HG02678 (cell line): ENCODE measurements around the gene B4GALNT1.
A peak's percentile ranks its signal among the peaks of the same experiment; 100 is the strongest.
"Not testable (repeated sequence)": the region's sequence is repeated elsewhere in the genome, so short reads cannot be mapped to it uniquely, and the experiment has no call there.

Experiments used
- ATAC-seq: cut with Tn5 transposase; IDR thresholded peaks from one replicate; pipeline ENCODE4 v1.9.1; 2021; ENCODE audit warnings: mild to moderate bottlenecking, moderate library complexity; ENCODE audit not compliant: unreplicated experiment

The B4GALNT1 gene

GRCh38 chr12:57632958-57633840, at the start of gene B4GALNT1:
Gene B4GALNT1, minus strand, starts transcription at chr12:57633201. Its CDS starts 1,069 bp downstream, at chr12:57632132.
- ATAC-seq, result peak; percentile 78

- ATAC-seq, result no peak
Observed at GRCh38 chr12:57679697-57680096, 46.7 kb upstream of the B4GALNT1 start.

GRCh38 chr12:57677947-57678346, 44.9 kb upstream of the B4GALNT1 start:
- ATAC-seq, result not testable (repeated sequence)

- no peak for ATAC-seq
Observed at GRCh38 chr12:57674691-57675090, 41.7 kb upstream of the B4GALNT1 start.

- ATAC-seq, result no peak
Observed at GRCh38 chr12:57672801-57673200, 39.8 kb upstream of the B4GALNT1 start.

GRCh38 chr12:57671811-57672210, 38.8 kb upstream of the B4GALNT1 start:
- ATAC-seq, result not testable (repeated sequence)

GRCh38 chr12:57669691-57670090, 36.7 kb upstream of the B4GALNT1 start:
- not testable (repeated sequence) for ATAC-seq

GRCh38 chr12:57666897-57667296, 33.9 kb upstream of the B4GALNT1 start:
- ATAC-seq, result no peak

- ATAC-seq, result not testable (repeated sequence)
Observed at GRCh38 chr12:57665066-57665820, 32.2 kb upstream of the B4GALNT1 start.

- no peak for ATAC-seq
Observed at GRCh38 chr12:57661376-57661775, 28.4 kb upstream of the B4GALNT1 start.

- ATAC-seq, result no peak
Observed at GRCh38 chr12:57658890-57659289, 25.9 kb upstream of the B4GALNT1 start.

- ATAC-seq, result no peak
Observed at GRCh38 chr12:57657744-57658143, 24.7 kb upstream of the B4GALNT1 start.

GRCh38 chr12:57656408-57656807, 23.4 kb upstream of the B4GALNT1 start:
- not testable (repeated sequence) for ATAC-seq

GRCh38 chr12:57655541-57656240, 22.7 kb upstream of the B4GALNT1 start:
- no peak for ATAC-seq

- ATAC-seq, result no peak
Observed at GRCh38 chr12:57654042-57654441, 21.0 kb upstream of the B4GALNT1 start.

GRCh38 chr12:57646659-57647049, 13.7 kb upstream of the B4GALNT1 start:
- ATAC-seq, result not testable (repeated sequence)

GRCh38 chr12:57645990-57646658, 13.1 kb upstream of the B4GALNT1 start:
- ATAC-seq, result not testable (repeated sequence)

GRCh38 chr12:57641699-57642442, 8.9 kb upstream of the B4GALNT1 start:
- no peak for ATAC-seq

GRCh38 chr12:57640175-57641042, 7.4 kb upstream of the B4GALNT1 start:
- no peak for ATAC-seq
